ENCODE results near the gene DOLPP1. TPM values are rescaled to one million over a fixed set of nuclear protein-coding genes. Genes with fewer than 3 reads are reported as not detected.

DOLPP1 gene
- total and polyA plus RNA-seq, 2 of the 8 experiments (the other 6 are each of a cell fraction or from before 2014, with no cell fraction given): 36.0 to 45.3 TPM

DNA sequence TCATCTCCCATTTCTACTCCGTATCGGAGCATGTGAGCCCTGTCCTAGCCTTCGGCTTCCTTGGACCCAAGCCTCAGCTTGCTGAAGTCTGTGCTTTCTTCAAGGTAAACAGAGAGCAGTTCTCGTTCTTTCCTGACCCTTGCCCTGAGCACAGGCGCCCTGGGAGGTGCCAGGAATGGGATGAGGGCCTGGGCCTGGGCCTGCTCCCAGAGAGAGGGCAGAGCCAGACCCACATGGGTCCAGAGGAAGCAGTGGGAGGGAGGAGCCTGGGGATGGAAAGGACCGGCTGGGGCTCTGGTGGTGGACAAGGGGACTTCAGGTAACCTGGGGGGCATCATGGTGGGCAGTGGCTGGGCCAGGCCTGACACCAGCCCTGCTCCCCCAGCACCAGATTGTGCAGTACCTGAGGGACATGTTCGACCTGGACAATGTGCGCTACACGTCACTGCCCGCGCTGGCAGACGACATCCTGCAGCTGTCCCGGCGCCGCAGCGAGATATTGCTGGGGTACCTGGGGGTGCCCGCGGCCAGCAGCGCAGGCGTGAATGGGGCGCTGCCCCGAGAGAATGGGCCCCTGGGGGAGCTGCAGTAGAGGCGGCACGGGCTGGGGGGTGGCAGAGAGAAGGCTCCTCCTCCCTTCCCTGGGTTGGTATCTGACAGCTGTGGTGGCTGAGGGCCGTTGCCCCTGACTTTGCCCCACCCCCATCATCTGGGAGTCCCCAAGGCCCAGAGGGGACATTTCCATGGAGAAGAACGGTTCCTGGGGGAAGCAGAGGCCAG, 10.9 kb upstream of the DOLPP1 start (continued):
- no peak for TF ChIP-seq CHD7 (IDR thresholded peaks at IDR 0.05; ENCODE audit: insufficient replicate concordance, low read length)
- TF ChIP-seq, protein P1, sequence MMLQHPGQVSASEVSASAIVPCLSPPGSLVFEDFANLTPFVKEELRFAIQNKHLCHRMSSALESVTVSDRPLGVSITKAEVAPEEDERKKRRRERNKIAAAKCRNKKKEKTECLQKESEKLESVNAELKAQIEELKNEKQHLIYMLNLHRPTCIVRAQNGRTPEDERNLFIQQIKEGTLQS (IDR thresholded peaks at IDR 0.05; ENCODE audit: insufficient read depth, low read depth, low read length): no peak
- TF ChIP-seq BRCA1 (IDR thresholded peaks at IDR 0.05; ENCODE audit: low read depth, low read length): no peak
- TF ChIP-seq CTBP2 (IDR thresholded peaks at IDR 0.05; ENCODE audit: borderline replicate concordance, insufficient read depth, insufficient read length, low read length): no peak
- no peak for TF ChIP-seq SIX5 (IDR thresholded peaks at IDR 0.05; ENCODE audit: low read depth, low read length)
- no peak for TF ChIP-seq HDAC6 (IDR thresholded peaks at IDR 0.05; ENCODE audit: low read depth, low read length)

Measured in H1 (cell line).